ENCODE measurements around the gene CINP. TPM values are rescaled to one million over a fixed set of nuclear protein-coding genes. Genes with fewer than 3 reads are reported as not detected.
"Not testable (repeated sequence)": the region's sequence is repeated elsewhere in the genome, so short reads cannot be mapped to it uniquely, and the experiment has no call there.

Gene CINP
- total RNA-seq, 2 donors from 2014 or later: 33.5 to 37.8 TPM

DNA sequence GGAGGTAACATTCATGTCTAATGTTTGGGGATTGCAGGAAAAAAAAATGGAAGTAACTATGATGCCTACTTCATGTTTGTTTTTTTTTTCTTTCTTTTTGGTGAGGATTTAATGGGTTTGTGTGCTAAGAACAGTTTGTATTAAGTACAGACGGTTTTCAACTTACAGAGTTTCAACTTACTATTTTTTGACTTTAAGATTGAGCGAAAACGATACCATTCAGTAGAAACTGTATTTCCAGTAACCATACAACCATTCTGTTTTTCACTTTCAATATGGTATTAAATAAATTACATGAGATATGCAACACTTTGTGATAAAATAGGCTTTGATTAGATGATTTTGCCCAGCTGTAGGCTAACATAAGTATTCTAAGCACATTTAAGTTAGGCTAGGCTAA lies 10.4 kb upstream of the CINP start:
- no peaks in the 10 kb centered on the region for H3K27me3 Mint-ChIP-seq
- peak overlapping the region; percentile 42 for H3K4me3 Mint-ChIP-seq
- no peaks in the 10 kb centered on the region for H3K9me3 Mint-ChIP-seq
- peak; percentile 28 for ATAC-seq (replicated peaks)
- peaks cover 6% of the 10 kb centered on the region for H3K36me3 Mint-ChIP-seq (ENCODE audit: low read depth)
- H3K27ac Mint-ChIP-seq: peak overlapping the region; percentile 33
- H3K4me1 Mint-ChIP-seq: peaks cover 19% of the 10 kb centered on the region

DNA sequence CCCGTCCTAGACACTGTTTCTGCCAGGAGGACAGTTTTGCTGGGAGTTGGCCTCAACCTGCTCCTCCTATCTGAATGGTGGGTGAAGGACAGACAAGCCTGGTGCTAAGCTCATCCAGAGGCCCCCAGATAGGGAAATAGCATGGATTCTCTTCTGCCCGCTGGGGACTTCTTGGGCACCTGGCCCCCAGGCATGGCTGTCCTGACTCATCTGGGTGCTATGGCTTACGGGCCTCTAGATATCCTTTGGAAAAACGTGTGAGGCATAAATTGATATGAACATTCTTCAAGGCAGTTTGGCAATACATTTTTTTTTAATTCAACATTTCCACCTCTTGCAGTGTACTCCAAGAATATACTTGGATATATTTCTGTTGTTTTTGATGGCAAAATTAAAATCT lies 8.7 kb upstream of the CINP start:
- Mint-ChIP-seq H3K36me3 (ENCODE audit: low read depth) (no peaks in the 10 kb centered on the region), H3K4me1 (peaks cover 28% of the 10 kb centered on the region), H3K27ac (no peak overlapping the region), H3K27me3 (no peaks in the 10 kb centered on the region), H3K4me3 (no peak overlapping the region), H3K9me3 (no peaks in the 10 kb centered on the region)
- no peak for ATAC-seq (replicated peaks)

DNA sequence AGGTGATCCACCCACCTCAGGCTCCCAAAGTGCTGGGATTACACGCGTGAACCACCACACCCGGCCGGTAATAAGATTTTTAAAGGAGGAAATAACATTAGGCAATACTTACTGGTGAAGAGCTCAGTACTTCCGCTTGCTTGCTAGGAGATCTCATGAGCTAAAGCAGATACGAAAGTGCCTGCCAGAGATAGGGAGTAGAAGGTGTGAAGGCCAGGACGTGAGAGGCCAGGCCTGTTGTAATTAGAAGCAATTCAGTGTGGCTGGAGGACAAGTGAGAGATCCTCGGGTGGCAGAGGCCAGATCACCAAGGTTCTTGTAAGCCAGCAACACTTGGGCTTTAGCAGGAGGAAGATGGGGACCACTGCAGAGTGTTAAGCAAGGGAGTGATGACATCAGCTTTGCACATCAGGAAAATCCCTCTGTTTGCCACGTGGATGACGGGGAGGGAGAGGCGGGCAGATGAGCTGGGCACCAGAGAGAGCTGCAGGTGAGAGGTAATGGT lies 7.7 kb upstream of the CINP start:
- H3K4me3 Mint-ChIP-seq: no peak overlapping the region
- no peaks in the 10 kb centered on the region for H3K36me3 Mint-ChIP-seq (ENCODE audit: low read depth)
- peak overlapping the region; percentile 44 for H3K27ac Mint-ChIP-seq
- ATAC-seq (replicated peaks): no peak
- no peaks in the 10 kb centered on the region for H3K27me3 Mint-ChIP-seq
- H3K4me1 Mint-ChIP-seq: peaks cover 26% of the 10 kb centered on the region
- H3K9me3 Mint-ChIP-seq: no peaks in the 10 kb centered on the region

DNA sequence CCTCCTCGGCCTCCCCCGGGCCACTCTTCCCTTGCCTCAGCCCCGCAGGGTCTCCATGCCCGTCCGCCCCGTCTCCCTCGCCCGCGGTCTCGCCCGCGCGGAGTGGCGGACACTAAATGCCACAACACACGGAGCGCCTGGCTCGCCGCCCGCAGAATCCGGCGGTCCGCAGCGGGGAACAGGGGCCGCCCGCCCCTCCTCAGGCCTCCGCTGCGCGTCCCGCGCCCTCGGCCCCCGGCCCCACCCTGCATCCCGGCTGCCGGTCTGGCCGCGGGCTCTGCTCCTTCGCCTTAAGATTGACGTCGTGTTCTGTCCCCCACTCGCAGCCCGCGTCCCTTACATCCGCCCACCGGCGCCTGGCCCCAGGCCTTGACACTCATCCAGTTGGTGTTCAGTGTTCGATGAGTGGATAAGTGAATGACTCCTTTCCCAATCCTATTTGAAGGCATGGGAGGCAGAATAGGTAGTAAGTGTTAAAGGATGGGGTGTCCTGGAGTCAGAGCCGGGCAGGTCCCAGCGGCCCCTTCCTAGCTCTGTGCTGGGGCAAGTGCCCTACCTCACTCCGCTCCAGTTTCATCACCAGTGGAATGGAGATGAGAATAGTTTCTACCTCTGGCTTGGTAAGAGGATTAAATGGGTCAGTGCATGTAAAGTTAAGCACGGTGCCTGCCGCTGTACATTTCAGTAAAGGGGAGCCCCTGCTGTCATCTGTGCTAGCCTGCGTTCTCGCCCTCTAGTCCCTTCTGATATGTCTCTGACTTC lies 673 bp upstream of the CINP start:
- H3K4me3 Mint-ChIP-seq: no peak overlapping the region
- H3K27ac Mint-ChIP-seq: peak overlapping the region; percentile 88
- peaks cover 23% of the 10 kb centered on the region for H3K4me1 Mint-ChIP-seq
- H3K27me3 Mint-ChIP-seq: no peaks in the 10 kb centered on the region
- no peaks in the 10 kb centered on the region for H3K9me3 Mint-ChIP-seq
- H3K36me3 Mint-ChIP-seq (ENCODE audit: low read depth): peaks cover 24% of the 10 kb centered on the region
- ATAC-seq (replicated peaks): peak; percentile 6

DNA sequence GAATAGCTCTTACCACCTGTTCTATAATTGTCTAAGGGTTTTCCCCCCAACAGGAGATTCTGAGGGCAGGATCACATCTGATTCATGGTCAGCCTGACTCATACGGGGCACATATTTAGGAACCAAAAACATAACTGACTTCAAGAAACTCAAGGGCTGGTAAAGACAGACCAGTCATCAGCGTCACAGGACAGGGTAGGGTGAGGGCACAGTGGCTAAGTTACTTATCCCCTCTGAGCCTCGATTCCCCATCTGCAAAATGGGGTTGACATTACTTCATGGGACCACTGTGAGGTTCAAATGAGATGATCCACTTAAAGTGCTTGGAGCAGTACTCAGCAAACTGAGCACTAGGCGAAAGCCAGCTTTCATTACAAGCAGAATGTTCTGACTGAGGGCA lies 606 bp downstream of the CINP start:
- peaks cover 17% of the 10 kb centered on the region for H3K4me1 Mint-ChIP-seq
- no peak overlapping the region for H3K4me3 Mint-ChIP-seq
- peak; percentile 93 for ATAC-seq (replicated peaks)
- peak overlapping the region; percentile 88 for H3K27ac Mint-ChIP-seq
- no peaks in the 10 kb centered on the region for H3K9me3 Mint-ChIP-seq
- H3K27me3 Mint-ChIP-seq: no peaks in the 10 kb centered on the region
- peaks cover 37% of the 10 kb centered on the region for H3K36me3 Mint-ChIP-seq (ENCODE audit: low read depth)

DNA sequence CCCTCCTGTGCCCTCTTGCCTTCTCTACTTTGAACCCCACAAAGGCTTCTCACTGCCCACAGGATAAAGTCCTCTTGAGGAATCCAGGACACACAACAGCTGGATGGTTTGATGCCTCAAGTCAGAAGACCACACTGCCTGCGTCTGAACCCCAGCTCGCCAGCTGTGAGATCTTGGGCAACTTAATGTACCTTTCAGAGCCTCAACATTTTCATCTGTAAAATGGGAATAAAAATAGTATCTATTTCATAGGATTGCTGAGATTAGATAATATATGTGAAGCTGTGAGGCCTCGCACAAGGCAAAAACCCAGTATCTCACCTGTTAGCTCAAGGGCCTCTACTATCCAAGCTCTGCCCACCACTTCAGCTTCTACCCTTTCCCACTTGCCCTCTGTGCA lies 2.3 kb downstream of the CINP start:
- H3K4me1 Mint-ChIP-seq: peaks cover 14% of the 10 kb centered on the region
- no peaks in the 10 kb centered on the region for H3K9me3 Mint-ChIP-seq
- ATAC-seq (replicated peaks): no peak
- no peak overlapping the region for H3K4me3 Mint-ChIP-seq
- peaks cover 54% of the 10 kb centered on the region for H3K36me3 Mint-ChIP-seq (ENCODE audit: low read depth)
- H3K27ac Mint-ChIP-seq: peak overlapping the region; percentile 79
- H3K27me3 Mint-ChIP-seq: no peaks in the 10 kb centered on the region

DNA sequence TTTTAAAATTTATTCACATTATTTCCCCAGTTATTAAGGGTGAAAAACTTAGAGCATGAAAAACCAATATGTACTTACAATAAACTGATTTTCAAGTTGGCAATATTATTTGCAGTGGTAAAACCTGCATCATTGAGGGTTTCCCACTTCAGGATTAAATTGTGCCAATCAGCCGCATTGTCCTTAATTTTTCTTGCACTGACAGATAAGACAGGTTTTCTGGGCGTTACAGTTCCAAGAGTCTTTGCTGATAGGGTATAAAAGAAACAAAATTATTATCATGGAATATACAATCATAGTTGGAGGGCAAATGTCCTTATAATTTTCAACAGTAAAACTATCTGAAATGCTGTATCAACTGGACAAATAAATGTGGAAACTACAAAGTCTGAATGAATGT lies 3.3 kb downstream of the CINP start:
- no peak for ATAC-seq (replicated peaks)
- Mint-ChIP-seq H3K9me3 (no peaks in the 10 kb centered on the region), H3K4me3 (no peak overlapping the region), H3K36me3 (ENCODE audit: low read depth) (peaks cover 64% of the 10 kb centered on the region), H3K27ac (no peak overlapping the region), H3K27me3 (no peaks in the 10 kb centered on the region), H3K4me1 (peaks cover 14% of the 10 kb centered on the region)

DNA sequence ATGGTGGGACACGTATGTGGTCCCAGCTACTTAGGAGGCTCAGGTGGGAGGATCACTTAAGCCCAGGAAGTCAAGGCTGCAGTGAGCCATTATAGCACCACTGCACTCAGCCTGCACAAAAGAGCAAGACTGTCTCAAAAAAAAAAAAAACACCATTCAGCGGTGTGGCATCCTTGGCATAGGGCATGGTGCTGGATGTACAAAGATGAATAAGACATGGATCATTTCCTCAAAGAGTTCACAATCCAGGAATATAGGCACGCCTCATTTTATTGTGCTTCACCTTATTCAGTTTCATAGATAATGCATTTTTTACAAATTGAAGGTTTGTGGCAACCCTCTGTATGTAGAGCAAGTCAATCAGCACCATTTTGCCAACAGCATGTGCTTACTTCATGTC lies 6.4 kb downstream of the CINP start:
- Mint-ChIP-seq H3K36me3 (ENCODE audit: low read depth) (peaks cover 93% of the 10 kb centered on the region), H3K4me1 (peaks cover 9% of the 10 kb centered on the region), H3K9me3 (no peaks in the 10 kb centered on the region), H3K4me3 (no peak overlapping the region), H3K27ac (no peak overlapping the region), H3K27me3 (no peaks in the 10 kb centered on the region)
- no peak for ATAC-seq (replicated peaks)

DNA sequence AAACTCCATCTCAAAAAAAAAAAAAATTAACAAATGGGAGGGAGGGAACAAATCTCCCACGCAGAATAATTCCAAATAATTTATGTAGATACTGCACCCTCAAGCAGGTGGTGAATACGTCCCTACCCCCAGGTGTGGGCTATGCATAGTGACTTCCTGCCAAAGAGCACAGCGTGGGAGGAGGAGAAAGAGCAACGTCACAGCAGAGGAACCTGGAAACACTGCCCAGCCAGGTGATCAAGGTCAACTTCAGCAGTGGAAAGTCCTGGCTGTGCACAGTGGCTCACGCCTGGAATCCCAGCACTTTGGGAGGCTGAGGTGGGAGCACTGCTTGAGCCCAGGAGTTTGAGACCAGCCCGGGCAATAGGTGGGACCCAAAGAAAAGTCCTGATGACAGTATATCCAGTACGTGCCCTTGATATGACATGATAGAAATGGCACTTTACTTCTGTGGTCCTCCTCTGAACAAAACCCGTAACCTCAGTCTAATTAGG lies 9.5 kb downstream of the CINP start:
- ATAC-seq (replicated peaks): no peak
- Mint-ChIP-seq H3K9me3 (no peaks in the 10 kb centered on the region), H3K4me3 (no peak overlapping the region), H3K27ac (no peak overlapping the region), H3K27me3 (no peaks in the 10 kb centered on the region), H3K4me1 (no peaks in the 10 kb centered on the region), H3K36me3 (ENCODE audit: low read depth) (peaks cover 98% of the 10 kb centered on the region)

DNA sequence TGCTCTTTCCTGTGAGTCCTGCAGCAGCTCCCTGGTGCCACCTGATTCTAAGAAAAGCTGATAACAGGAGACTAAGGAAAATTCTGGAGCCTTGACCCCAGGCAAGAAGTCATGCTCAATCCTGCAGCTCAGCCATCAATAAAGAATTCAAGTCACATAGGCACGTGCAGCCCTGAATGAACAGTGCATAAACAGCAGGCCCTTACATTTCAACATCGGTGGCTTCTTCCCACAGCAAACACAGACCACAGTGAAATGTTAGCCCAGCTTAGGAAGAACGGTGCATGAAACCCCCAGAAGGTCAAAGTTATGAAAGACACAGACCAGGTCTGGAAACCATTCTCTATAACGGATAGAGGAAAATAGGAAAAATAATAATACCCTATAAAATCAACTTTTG lies 10.5 kb downstream of the CINP start:
- Mint-ChIP-seq H3K27ac (no peak overlapping the region), H3K9me3 (no peaks in the 10 kb centered on the region), H3K36me3 (ENCODE audit: low read depth) (peaks cover 98% of the 10 kb centered on the region), H3K4me1 (no peaks in the 10 kb centered on the region), H3K27me3 (no peaks in the 10 kb centered on the region), H3K4me3 (no peak overlapping the region)
- ATAC-seq (replicated peaks): no peak

DNA sequence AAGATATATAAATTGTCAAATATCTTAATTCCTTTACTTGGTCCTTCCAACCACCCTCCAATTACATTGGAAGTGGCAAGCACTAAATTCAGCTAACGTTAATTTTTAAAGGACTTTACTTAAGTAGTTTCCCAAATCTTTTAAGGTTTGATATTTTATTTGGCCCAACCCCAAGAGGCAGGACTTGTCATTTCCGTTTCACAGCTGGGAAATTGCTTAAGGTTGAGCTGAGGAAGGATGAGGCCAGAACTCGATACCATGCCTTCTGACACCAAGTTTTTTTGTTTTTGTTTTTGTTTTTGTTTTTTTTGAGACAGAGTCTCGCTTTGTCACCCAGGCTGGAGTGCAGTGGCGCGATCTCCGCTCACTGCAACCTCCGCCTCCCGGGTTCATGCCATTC lies 11.1 kb downstream of the CINP start:
- not testable (repeated sequence) for H3K27me3 Mint-ChIP-seq; H3K9me3 Mint-ChIP-seq; ATAC-seq (replicated peaks); H3K27ac Mint-ChIP-seq; H3K4me3 Mint-ChIP-seq; H3K4me1 Mint-ChIP-seq
- peaks cover 98% of the 10 kb centered on the region for H3K36me3 Mint-ChIP-seq (ENCODE audit: low read depth)

DNA sequence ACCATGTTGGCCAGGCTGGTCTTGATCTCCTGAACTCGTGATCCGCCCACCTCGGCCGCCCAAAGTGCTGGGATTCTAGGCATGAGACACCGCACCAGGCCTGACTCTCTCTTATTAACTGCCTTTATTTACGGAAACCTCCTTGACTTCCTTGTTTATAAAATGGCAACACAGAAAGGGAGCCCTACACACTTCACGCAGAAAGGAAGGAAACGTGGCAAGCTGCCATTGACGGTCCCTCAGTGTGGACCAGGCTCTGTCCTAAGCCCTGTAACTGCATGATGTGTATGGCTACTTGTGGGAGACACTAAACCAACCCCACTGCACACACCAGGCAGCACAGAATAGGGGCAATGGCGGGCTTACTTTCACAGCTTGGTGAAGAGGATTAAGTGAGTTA lies 11.7 kb downstream of the CINP start:
- H3K27ac Mint-ChIP-seq: no peak overlapping the region
- no peak for ATAC-seq (replicated peaks)

DNA sequence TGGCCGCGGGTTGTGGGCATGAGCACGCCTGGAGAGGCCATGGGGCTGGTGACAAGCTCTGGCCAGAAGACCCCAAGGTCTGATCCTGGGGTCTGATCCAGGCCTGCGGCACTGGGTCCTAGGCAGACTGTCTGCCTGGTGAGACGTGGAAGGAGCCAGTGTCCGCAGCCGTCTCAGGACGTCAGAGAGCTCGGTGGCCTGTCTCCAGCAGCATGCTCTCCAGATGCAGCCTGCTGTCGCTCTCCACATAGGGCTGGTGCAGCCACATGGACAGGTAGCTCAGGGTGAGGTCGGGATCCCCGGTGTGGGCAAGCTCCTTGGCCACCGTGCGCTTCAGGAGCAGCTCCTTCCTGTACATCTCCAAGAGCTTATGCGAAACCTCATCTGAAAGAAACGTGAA lies 14.3 kb downstream of the CINP start:
- Mint-ChIP-seq H3K4me1 (no peaks in the 10 kb centered on the region), H3K27ac (peak overlapping the region; percentile 48), H3K27me3 (no peaks in the 10 kb centered on the region), H3K4me3 (no peak overlapping the region), H3K9me3 (no peaks in the 10 kb centered on the region), H3K36me3 (ENCODE audit: low read depth) (peaks cover 93% of the 10 kb centered on the region)
- ATAC-seq (replicated peaks): no peak

More for the DNA sequence above, 11.7 kb downstream of the CINP start:
- H3K4me1 Mint-ChIP-seq: no peaks in the 10 kb centered on the region
- no peaks in the 10 kb centered on the region for H3K27me3 Mint-ChIP-seq
- peaks cover 97% of the 10 kb centered on the region for H3K36me3 Mint-ChIP-seq (ENCODE audit: low read depth)
- H3K4me3 Mint-ChIP-seq: no peak overlapping the region
- no peaks in the 10 kb centered on the region for H3K9me3 Mint-ChIP-seq

DNA sequence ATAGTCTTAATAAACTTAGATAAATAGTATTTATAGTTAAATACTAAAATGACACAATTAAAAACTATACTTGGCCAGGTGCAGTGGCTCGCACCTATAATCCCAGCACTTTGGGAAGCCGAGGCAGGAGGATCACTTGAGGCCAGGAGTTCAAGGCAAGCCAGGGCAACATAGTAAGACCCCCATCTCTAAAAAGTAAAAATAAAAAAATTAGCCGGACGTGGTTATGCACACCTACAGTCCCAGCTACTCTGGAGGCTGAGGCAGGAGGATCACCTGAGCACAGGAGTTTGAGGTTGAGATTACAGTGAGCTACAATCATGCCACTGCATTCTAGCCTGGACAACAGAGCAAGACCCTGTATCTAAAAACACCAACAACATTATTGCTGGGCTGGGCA lies 16.0 kb downstream of the CINP start:
- Mint-ChIP-seq H3K27ac (no peak overlapping the region), H3K36me3 (ENCODE audit: low read depth) (peaks cover 92% of the 10 kb centered on the region), H3K9me3 (no peaks in the 10 kb centered on the region), H3K4me1 (no peaks in the 10 kb centered on the region), H3K27me3 (no peaks in the 10 kb centered on the region), H3K4me3 (no peak overlapping the region)
- ATAC-seq (replicated peaks): no peak

DNA sequence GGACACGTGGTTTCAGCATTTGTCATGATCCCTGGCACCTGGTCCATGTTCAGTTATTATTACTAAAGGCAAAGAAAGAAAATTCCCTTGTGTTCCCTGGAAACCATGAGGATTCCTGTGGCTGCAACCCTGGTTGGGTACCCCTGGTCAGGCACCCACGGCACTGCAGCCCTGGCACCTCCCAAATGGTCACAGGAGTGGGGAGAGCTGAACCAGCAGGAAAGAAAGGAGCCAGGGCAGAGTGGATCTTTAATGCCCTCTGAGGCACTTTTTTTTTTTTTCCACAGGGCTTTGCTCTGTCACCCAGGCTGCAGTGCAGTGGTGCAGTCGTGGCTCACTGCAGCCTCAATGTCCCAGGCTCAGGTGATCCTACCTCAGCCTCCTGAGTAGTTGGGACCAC lies 17.5 kb downstream of the CINP start:
- no peak for ATAC-seq (replicated peaks)
- H3K4me1 Mint-ChIP-seq: no peaks in the 10 kb centered on the region
- H3K36me3 Mint-ChIP-seq (ENCODE audit: low read depth): peaks cover 93% of the 10 kb centered on the region
- H3K4me3 Mint-ChIP-seq: no peak overlapping the region
- H3K27ac Mint-ChIP-seq: peak overlapping the region; percentile 41
- no peaks in the 10 kb centered on the region for H3K27me3 Mint-ChIP-seq
- no peaks in the 10 kb centered on the region for H3K9me3 Mint-ChIP-seq
